Measurements from ENCODE around the gene RBM8A. TPM values are rescaled to one million over a fixed set of nuclear protein-coding genes. Genes with fewer than 3 reads are reported as not detected.

Gene RBM8A
- total RNA-seq, 1 donor from 2014 or later: 99.8 TPM

DNA sequence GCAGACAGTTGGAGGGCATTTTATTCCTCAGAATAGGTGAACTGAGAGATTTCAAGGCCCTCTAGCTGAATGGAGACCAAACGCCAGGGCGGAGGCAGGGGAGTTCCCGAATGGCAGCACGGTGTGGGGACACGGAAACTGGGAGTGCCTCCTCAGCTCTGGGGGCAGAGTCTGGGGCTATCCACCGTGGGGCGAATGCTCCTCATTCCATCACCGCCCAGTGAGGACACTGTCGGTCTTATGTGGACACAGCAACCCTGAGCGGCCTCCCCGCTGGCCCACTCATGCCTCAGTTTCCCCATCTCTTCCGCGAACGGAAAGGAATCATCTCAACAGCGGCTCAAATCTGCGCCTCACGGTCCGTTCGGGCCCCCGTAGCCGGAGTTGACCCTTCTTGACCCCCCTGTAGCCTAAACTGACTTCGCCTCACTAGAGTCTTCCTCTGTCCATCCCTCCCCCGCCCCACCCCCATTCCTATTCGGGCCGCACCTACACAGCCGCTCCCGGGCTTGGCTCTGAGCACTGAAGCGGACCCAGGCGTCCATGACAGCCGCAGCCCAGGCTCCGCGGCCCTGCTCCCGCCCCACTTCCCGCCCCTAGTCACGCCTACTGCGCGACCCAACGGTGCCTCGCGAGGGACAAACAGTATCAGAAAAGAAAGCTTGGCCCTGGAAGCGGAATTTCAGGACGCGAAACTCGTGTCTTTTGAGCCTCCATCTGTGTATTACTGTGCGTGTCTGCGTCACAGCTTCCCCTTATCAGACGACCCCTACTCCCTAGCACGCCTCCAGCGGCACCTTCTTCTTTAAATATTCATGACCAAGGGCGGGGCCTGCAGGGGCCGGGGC, 8.9 kb downstream of the RBM8A start, which contains the start of gene PEX11B:
TSS of gene PEX11B (minus strand) at position 574 of the 848 bp plus-strand sequence. CDS start at position 545, 29 bp downstream.
- DNase-seq (ENCODE audit: low spot score): peak; percentile 92

DNA sequence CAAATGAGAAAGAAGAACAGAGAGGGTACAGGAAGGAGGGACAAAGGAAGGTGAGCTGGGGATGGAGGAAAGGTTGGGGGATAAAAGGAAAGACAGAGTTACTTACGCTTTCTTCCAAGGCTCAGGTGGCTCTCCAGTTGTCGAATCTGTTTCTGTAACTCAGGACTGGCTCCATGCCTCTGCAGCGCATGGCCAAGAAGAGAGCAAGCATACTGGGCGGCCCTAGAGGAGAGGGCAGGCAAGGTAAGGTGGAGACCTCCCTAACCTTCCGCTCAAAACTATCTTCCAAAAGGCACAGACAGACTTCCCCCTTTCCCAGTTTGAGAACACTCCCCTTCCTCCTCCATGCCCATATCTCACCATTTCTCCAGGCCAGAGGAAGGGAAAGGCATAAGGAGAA, 9.7 kb downstream of the RBM8A start:
- no peak for DNase-seq (ENCODE audit: low spot score)

GRCh38 chr1:145916745-145917144, 10.5 kb downstream of the RBM8A start:
- DNase-seq (ENCODE audit: low spot score): no peak

DNA sequence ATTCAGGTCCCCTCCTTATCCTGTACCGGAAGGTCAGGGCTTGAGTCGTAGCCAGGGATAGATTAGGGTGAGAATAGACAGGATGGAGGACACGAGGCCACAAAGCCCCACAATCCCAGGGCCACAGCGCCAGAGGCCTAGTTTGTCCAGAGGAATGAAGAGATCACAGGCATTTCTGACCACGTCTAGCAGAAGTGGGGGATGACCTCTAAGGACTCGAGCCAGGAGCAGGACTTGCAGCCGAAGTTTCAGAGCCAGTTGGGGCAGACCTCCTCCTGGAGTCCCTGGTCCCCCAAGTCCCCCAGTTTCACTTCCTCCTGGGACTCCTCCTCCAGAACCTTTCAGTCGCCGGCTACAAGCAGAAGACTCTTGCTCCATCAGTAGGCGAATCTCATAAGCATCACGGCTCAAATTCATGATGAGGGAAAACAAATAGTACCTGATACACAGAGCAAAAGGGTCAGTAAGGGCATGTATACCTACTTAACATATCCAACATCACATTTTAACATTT, 15.1 kb downstream of the RBM8A start:
- no peak for DNase-seq (ENCODE audit: low spot score)

GRCh38 chr1:145908653-145909052, 18.6 kb downstream of the RBM8A start:
- DNase-seq (ENCODE audit: low spot score): no peak

DNA sequence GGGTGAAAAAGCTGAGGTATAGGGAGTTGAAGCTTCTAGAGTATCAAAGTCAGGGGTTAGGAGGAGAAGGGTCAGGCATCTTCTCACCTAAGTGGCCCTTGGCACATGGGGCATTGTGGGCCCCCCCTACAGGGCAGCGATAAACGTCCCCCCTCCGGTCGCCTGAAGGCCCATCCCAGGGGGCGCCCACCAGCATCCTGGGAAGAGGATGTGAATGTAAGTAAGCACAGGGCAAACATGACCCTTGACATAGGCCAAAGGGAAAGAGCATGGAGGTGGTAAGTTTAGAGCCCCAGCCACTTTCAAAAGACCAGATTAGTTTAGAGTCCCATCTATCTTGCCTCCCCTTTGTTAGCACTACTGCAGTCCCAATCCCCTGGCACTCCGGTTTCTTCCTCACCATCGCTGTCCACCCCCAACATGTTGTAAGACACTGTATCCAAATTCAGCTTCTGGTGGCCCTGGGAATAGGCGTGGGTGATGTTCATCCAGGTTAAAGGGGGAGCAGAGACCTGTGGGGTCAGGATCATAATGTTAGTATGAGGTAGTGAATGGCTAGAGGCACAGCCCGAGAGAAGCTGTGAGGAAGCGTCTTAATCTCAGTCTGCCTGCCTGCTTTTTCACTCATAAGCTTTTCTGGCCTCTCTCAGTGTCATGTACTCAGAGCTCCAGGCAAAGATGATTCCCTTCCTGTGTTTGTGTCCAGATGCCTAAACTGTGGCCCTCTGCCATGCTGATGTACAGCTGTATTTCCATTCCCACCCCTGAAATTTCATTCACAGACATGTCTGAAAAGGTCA, 20.1 kb downstream of the RBM8A start:
- no peak for DNase-seq (ENCODE audit: low spot score)

GRCh38 chr1:145901312-145902021, 25.8 kb downstream of the RBM8A start:
- DNase-seq (ENCODE audit: low spot score): no peak

DNA sequence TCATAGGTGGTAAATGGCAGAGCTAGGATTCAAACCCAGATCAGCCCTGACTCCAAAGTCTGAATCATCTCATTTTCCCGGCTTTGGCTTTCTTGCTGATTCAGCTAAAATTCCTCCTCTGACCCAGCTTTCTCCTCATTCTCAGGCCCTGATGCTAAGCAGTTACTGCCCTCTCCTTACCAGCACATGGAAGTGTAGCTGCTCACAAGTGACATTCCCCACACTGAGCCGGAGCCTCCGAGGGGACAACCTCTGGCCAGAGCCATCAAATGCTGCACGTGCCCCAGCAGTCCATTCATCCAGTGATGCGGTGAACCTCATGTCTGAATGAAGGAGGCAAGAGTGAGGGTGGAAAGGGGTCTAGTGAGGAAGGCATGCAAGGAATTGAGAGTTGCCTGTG, 28.5 kb downstream of the RBM8A start:
- DNase-seq (ENCODE audit: low spot score): no peak

GRCh38 chr1:145897969-145898368, 29.3 kb downstream of the RBM8A start:
- DNase-seq (ENCODE audit: low spot score): no peak

GRCh38 chr1:145895471-145895870, 31.8 kb downstream of the RBM8A start:
- DNase-seq (ENCODE audit: low spot score): no peak

DNA sequence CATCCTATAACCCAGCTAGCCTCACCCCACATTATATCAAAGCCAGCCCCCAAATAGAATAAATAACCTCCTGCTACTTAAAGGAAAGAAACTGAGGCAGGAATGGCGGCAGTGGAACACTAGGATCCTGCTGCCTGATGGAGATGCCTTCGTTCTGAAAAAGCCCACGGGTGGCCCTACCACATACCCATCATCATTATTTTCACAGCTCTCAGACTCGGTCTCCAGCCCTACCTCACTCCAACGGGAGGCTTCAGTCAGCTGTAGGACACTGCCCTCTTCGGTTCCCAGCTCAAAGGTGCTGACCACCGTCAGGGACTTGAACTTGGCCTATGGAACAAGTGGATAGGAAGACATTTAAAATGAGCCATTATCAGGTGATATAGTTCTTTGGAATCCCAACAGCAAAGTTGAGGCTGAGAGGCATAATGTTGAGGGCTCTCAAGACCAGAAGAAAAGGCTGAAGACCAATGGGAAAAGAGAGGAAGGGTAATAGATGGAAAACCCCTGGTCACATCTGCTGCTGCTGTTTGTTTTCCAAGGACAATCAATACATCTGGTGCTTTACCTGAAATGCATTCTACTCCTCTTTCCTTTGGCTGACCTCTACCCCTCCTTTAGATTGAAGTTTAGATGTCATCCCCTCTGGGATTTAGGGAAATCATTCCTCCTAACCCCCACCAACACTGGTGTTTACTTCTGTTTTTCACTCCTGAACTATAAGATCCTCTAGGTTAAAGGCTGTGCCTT, 33.8 kb downstream of the RBM8A start:
- DNase-seq (ENCODE audit: low spot score): no peak

DNA sequence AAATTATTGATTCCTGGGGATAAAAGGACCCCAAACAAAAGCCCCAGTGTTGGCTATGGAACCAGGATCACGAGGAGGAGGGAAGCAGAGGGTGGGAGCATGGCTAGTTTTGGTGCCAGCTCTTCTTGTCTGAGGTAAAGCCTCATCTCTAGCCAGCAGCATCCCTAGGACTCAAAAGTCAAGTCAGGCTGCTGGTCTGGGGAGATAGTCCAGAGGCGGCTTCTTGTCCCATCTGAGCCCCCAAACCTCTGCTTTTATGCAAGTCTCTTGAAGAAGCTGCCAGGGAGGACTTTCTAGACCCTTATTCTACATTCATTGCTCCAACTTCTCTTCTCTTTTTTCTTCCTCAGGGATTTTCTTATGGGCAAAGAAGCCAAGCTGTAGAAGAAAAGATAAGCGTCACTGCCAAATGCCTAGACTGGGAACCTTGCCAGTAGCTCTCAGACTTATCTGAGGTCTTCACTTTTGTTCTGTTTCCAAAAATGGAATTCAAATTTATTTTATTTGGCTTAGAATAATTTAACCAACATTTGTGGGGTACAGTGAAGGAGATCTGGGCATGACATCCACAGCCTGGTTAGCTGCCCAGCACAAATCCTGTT, 34.7 kb downstream of the RBM8A start:
- no peak for DNase-seq (ENCODE audit: low spot score)

- DNase-seq (ENCODE audit: low spot score): peak; percentile 95
Measured at GRCh38 chr1:145891587-145892485, 35.4 kb downstream of the RBM8A start.

- DNase-seq (ENCODE audit: low spot score): peak; percentile 31
Measured at GRCh38 chr1:145891143-145891542, 36.1 kb downstream of the RBM8A start.

DNA sequence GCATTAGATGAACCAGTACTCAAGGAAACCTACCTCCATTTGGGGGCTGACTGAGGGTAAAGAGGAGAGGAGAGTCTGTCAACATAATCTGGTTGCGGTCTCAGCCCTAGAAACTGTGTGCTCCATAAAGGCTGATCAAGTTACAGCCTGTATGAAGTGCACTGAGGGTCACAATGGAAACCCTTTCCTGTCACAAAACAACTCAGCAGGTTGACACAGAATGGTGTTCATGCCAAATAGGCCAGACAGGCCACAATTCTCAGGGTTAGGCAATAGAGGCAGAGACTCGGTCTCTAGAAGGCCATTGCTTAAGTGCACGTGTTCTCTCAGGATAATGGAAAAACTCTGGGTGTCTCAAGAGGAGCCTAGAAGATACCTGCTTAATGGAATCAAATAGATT, 37.6 kb downstream of the RBM8A start:
- DNase-seq (ENCODE audit: low spot score): no peak

- DNase-seq (ENCODE audit: low spot score): peak; percentile 34
Measured at GRCh38 chr1:145887631-145888030, 39.7 kb downstream of the RBM8A start.

DNA sequence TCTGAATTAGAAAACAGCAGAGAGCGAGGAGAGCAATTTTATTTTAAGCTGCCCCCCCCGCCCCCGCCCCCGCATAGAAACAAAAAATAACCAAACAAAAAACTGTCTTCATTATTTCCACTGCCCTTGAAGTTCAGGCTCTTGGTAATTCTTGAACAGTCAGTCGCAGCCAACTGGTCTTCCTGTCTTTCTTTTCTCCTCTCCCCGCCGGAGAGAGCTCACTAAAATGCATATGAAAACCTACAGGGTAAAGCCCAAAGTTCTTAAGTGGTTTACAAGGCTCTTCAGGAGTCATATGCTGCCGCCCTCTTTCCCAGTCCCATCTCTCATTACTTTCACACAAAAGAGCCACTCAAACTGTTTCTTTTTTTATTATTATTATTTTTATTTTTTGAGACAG, 40.5 kb downstream of the RBM8A start:
- no peak for DNase-seq (ENCODE audit: low spot score)

GRCh38 chr1:145886390-145886789, 40.9 kb downstream of the RBM8A start:
- DNase-seq (ENCODE audit: low spot score): no peak

DNA sequence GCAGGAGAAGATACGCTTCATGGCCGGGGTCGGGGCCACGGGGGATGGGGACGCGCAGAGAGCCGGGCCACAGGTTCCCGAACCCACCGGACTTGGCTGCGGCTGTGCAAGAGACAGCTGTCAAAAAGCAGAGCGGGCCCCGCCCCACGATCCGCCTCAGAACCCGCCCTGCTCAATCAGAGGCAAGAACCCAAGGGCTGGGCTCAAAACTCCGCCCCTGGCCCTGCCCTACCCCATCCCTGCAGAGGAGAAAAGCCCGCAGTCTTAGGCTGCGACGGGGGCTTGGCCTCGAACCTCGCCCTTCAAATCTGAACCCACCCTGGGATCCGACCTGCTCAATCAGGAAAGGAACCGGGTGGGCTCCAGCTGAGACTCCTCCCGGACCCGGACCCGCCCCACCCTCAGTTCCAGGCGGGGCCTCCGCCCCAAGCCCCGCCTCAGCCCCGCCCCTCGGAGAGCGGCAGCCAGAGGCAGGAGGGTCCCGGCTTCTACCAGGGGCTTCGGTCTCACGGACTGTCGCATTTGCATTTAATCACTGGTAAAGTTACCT, 41.5 kb downstream of the RBM8A start, which contains the start of gene ANKRD35:
TSS of gene ANKRD35 (minus strand) at position 129 of the 550 bp plus-strand sequence. CDS start at position 21, 108 bp downstream.
- DNase-seq (ENCODE audit: low spot score): peak; percentile 78

All from mucosa of gallbladder (tissue), 1 donor.